ENCODE results near the gene UBE2A.

Gene UBE2A

DNA sequence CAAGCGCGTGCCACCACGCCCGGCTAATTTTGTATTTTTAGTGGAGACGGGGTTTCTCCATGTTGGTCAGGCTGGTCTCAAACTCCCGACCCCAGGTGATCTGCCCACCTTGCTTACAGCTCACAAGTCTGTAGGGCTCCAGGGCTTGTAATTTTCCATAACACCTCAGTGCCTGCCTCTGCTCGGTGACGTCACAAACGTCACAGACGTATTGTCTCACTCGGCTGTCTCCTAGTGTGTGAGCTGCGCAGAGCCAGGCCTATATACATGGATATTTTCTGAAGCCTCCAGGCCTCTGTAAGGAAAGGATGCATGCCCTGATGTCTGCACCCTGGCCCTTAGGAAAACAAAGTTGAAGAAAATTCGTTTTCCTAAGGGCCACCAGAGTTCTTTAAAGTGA lies 40.4 kb downstream of the UBE2A start:
- no peak for DNase-seq

DNA sequence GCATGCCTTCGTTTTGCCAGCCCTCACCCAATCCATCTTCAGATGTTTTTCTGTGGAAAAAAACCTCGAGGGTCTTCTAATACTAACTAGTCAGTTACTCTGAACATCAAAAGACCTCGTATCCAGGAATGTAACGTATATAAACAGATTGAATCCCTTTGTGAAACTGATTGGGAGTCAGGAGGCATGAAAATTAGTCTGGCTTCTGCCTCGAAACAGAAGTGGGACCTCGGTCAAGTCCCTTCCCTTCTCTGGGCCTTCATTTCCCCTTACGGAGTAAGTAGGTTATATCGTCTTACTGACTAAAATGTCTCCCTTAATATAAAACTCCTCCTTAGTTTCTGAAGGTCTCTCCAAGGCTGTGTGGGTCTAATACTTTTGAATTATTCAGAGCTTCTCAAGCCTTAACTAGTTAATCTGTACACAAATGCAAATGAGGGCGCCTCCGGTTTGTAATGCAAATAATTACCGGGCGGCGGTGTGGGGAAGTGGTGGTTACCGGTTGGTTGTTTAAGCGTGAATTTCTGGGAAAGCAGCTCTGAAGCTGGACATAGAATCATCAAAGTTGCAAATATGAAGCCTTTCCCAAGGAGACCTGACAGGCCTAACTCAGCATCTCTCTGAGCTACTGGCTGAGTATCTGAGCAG lies 43.3 kb downstream of the UBE2A start:
- peak; percentile 49 to 54 (median 52) for DNase-seq

DNA sequence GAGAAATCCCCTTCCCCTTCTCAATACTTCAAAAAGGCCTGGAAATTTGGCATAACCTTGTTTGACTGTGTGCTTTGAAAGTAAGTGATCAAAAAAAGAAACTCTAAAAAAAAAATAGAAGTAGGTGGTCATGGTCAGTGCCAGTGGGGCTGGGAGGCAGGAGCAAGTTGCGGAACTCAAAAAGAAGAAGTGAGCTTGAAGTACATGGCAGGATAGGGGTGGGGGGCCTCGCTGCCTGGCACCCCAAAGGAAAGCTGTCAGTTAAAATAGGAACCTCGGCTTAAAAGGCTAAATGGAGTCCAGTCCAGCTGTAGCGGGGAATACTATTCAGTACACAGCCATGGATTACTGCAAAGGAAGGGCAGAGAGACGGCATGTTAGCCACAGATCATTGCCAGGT lies 44.1 kb downstream of the UBE2A start:
- peak; percentile 46 to 56 (median 54) for DNase-seq

DNA sequence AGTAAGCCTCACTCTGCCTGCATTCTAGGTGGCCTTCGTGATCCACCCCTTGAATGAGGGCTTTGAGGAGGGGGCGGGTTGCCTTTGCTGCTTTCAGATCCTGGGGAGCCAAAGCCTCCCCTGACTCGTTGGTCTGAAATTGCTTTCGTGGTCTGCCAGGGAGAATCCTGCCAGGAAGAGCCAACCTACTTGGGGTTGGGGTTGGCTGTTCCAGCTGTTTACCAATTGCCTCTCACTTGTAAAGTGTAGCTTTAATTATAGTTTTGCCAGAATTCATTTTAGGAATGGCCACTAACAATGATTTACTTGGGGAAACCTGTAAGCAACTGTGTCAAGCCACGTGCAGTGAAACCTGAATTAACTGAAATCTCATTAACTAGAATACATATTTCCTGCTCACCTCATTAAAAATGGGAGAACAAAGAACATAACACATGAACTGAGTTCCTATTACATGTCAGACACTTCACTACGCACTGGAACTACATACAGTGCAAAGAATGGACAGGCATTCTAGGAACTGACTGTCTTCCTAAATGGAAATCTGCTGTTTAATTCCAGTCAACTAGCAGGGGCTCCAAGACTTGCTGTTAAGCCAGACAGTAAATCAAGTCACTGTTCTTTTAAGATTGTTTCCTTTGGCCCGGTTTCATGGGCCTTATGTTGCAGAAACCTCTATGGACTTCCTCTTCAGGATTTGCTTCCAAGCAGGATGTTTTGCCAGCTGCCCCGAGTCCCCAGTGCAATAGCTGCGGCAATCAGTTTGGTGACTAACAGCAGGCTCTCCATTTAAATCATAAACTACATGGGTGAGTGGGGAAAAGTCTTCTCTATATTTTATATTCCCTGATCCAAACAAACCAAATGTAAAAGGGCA lies 48.2 kb downstream of the UBE2A start:
- peak; percentile 32 to 45 (median 39) for DNase-seq

DNA sequence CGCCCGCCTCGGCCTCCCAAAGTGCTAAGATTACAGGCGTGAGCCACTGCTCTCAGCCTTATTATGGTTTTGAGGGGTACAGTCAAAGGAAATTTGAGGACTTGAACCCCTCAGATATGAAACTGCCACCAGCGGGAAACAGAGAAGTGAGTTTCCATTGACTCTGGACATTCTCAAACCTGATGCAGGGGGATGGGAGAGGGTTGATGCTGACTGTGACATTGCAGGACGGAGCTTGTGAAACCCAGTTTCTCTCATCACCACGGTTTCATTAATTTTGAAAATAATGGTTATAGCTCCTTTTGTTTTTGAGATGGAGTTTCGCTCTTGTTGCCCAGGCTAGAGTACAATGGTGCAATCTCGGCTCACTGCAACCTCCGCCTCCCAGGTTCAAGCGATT lies 50.1 kb downstream of the UBE2A start:
- no peak for DNase-seq

DNA sequence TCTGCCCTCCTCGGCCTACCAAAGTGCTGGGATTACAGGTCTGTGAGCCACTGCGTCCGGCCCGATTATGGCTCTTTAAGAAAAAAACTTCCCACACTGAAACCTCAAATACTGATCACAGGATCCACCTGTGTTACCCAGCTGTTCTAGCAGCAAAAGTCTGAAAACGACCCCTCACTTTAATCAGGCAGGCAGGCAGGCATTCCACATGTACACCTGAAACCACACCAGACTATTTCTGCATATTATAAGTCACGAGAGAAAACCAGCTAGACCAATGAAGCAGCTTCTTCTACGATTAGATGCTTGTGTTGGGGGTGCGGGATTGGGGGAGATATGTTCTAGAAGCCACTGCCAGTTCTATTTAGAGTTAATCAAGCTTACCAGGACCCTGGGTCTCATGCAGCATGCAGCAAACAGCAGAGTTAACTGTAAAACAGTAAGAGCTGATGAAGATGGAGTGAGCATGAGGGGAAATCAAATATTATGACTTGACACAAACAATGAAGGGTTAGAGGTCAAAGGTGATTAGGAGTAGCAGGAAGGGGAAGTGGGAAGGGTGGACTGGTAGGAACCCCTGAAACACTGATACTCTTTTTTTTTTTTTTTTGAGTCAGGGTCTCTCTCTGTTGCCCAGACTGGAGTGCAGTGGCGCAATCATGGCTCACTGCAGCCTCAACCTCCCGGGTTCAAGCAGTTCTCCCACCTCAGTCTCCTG lies 50.7 kb downstream of the UBE2A start:
- DNase-seq, result no peak

DNA sequence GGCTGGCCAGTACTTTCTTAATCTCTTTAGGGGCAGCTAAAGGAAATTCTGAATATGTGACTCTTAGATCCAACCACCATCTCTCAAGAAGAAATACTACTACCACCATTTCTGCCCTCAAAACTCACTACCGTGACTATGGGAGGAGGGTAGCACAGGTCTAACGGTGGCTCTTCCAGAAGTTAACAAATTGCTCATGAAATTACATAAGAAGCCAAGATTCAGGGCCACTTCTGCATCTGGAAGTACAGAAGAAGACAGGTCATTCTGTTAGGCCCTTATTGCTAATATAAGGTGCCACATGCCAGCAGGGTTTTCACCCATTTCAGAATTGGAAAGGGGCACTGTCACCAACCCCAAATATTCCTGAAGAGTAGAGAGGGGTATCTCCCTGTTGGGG lies 51.5 kb downstream of the UBE2A start:
- DNase-seq, result no peak
